ENCODE data around the gene RFK.

The RFK gene

GRCh38 chr9:76359766-76360165 is 34.5 kb downstream of the RFK start:
- no peak for DNase-seq (ENCODE audit: low read depth)
- no peak for TF ChIP-seq CTCF (conservative IDR thresholded peaks at IDR 0.05; ENCODE audit: low read length)

DNA sequence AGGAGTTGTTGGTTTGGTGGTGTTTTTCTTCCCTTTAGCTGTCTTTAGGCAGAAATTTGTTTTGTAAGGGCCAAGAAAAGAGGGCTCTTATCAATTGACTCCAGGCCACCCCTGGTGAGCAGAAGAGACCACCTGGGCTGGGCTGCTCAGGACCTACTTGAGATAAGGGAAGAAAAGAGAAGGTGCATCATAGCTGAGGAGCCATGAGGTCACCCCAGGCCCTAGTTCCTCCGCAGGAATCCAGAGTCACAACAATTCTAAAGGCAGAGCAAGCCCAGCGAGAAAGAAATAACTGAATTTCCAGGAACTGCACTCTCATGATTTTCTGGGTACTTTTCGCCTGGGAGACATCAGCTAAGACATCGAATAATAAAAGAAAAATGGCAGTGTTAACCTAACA is 34.9 kb downstream of the RFK start:
- no peak for TF ChIP-seq CTCF (conservative IDR thresholded peaks at IDR 0.05; ENCODE audit: low read length)
- DNase-seq (ENCODE audit: low read depth), result no peak
- no peak overlapping the region for H3K4me3 ChIP-seq (ENCODE audit: low read length)

More at GRCh38 chr9:76359766-76360165, 34.5 kb downstream of the RFK start:
- H3K4me3 ChIP-seq (ENCODE audit: low read length), result no peak overlapping the region

- no peak overlapping the region for H3K4me3 ChIP-seq (ENCODE audit: low read length)
- DNase-seq (ENCODE audit: low read depth), result no peak
- no peak for TF ChIP-seq CTCF (conservative IDR thresholded peaks at IDR 0.05; ENCODE audit: low read length)
These were observed 35.5 kb downstream of the RFK start for GRCh38 chr9:76358628-76359280.

GRCh38 chr9:76357555-76357954 is 36.7 kb downstream of the RFK start:
- TF ChIP-seq CTCF (conservative IDR thresholded peaks at IDR 0.05; ENCODE audit: low read length), result no peak
- H3K4me3 ChIP-seq (ENCODE audit: low read length), result no peak overlapping the region
- no peak for DNase-seq (ENCODE audit: low read depth)

DNA sequence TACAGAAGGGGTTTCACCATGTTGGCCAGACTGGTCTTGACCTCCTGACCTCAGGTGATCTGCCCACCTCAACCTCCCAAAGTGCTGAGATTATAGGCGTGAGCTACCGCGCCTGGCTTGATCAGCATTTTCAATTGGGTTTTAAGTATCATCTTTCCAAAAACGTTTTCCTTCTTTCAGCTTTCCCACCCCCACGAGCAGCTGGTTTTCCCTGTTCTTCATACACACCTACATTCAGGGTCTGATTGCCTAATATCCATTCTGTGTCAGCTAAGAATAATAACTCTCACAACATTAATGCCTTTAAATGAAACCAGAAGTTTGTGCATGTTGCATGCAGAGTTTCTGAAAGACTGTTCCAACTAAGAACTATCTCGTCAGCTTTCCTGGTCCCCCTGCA is 38.3 kb downstream of the RFK start:
- DNase-seq (ENCODE audit: low read depth), result no peak
- no peak overlapping the region for H3K4me3 ChIP-seq (ENCODE audit: low read length)
- no peak for TF ChIP-seq CTCF (conservative IDR thresholded peaks at IDR 0.05; ENCODE audit: low read length)

DNA sequence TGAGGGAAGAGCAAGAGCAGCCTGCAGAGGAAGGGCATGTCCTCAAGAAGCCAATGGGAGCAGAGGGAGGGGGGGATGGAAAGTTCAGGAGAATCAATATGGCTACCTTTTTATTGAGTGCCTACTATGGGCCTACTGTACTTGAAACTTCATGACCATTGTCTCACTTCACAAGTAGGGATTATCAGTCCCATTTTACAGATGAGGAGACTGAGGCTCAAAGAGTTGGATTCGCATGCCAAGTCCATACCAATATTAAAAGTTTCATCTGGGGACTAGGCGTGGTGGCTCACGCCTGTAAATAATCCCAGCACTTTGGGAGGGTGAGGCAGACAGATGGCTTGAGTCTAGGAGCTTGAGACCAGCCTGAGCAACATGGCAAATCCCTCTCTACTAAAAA is 40.0 kb downstream of the RFK start:
- no peak for TF ChIP-seq CTCF (conservative IDR thresholded peaks at IDR 0.05; ENCODE audit: low read length)
- no peak for DNase-seq (ENCODE audit: low read depth)
- H3K4me3 ChIP-seq (ENCODE audit: low read length), result no peak overlapping the region

- no peak for DNase-seq (ENCODE audit: low read depth)
These were observed 40.9 kb downstream of the RFK start for GRCh38 chr9:76353280-76353679.

More at GRCh38 chr9:76353280-76353679, 40.9 kb downstream of the RFK start:
- no peak for TF ChIP-seq CTCF (conservative IDR thresholded peaks at IDR 0.05; ENCODE audit: low read length)
- no peak overlapping the region for H3K4me3 ChIP-seq (ENCODE audit: low read length)
